Chondrocyte (in vitro differentiated cells): Measurements from ENCODE around the gene MCU. TPM values are rescaled to one million over a fixed set of nuclear protein-coding genes. Genes with fewer than 3 reads are reported as not detected.
A peak's percentile ranks its signal among the peaks of the same experiment; 100 is the strongest.
"Not testable (repeated sequence)": the region's sequence is repeated elsewhere in the genome, so short reads cannot be mapped to it uniquely, and the experiment has no call there.

Experiments
- DNase-seq: peaks from one replicate; pipeline ENCODE4 v3.0.0; 2021; ENCODE audit warnings: mixed read lengths, low spot score
- H3K27ac Mint-ChIP-seq: one replicate; pipeline ENCODE4 v1.8.0; 2021; ENCODE audit warnings: mild to moderate bottlenecking, moderate library complexity, mixed read lengths; ENCODE audit not compliant: unreplicated experiment
- H3K27me3 Mint-ChIP-seq: 2 replicates; pipeline ENCODE4 v1.8.0; 2021; ENCODE audit warnings: low read depth, mixed read lengths
- H3K36me3 Mint-ChIP-seq: 2 replicates; pipeline ENCODE4 v1.8.0; 2021; ENCODE audit warnings: low read depth, mixed read lengths
- H3K4me1 Mint-ChIP-seq: 2 replicates; pipeline ENCODE4 v1.8.0; 2021; ENCODE audit warnings: low read depth, mild to moderate bottlenecking, mixed read lengths
- H3K4me3 Mint-ChIP-seq: one replicate; pipeline ENCODE4 v1.8.0; 2021; ENCODE audit warnings: mild to moderate bottlenecking, moderate library complexity, mixed read lengths; ENCODE audit not compliant: unreplicated experiment
- H3K9me3 Mint-ChIP-seq: 2 replicates; pipeline ENCODE4 v1.8.0; 2021; ENCODE audit warnings: low read depth, mixed read lengths
- total RNA-seq: library from RNA; stranded (reverse); gene quantifications from 3 replicates; pipeline ENCODE4 v1.2.1, GENCODE V29; 2021
- TF ChIP-seq, protein P1 (sequence below): fragments of 200-600 bp; sonication (generic); IDR thresholded peaks from 2 replicates; pipeline ENCODE4 v1.5.0; 2021; ENCODE audit warnings: antibody characterized with exemption, mild to moderate bottlenecking, moderate library complexity

The MCU gene
- total RNA-seq, 1 donor from 2014 or later, result 51.8 TPM

DNA sequence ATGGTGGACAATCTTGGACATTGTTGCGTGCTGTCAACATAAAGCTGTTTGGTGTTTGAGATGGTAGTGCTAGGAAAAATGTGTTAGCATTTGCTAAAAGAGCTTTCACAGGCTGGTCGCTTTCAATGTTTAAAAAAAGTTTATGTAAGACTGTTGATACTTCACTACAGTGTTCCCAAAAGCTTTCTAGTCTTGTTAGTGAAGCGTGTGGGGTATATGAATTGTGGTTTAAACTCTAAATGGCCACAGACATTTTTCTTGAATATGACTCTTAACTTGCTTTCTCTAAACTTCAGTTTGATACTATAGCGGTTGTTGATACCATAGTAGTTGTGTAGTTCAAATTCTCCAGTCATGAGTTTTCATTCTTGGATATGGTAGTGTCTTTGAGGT, 44.9 kb downstream of the MCU start:
- Mint-ChIP-seq H3K4me1 (peaks cover 66% of the 10 kb centered on the region), H3K27me3 (no peaks in the 10 kb centered on the region), H3K27ac (peak overlapping the region; percentile 91), H3K9me3 (no peaks in the 10 kb centered on the region), H3K36me3 (no peaks in the 10 kb centered on the region), H3K4me3 (no peak overlapping the region)
- DNase-seq, result no peak
- TF ChIP-seq, protein P1, sequence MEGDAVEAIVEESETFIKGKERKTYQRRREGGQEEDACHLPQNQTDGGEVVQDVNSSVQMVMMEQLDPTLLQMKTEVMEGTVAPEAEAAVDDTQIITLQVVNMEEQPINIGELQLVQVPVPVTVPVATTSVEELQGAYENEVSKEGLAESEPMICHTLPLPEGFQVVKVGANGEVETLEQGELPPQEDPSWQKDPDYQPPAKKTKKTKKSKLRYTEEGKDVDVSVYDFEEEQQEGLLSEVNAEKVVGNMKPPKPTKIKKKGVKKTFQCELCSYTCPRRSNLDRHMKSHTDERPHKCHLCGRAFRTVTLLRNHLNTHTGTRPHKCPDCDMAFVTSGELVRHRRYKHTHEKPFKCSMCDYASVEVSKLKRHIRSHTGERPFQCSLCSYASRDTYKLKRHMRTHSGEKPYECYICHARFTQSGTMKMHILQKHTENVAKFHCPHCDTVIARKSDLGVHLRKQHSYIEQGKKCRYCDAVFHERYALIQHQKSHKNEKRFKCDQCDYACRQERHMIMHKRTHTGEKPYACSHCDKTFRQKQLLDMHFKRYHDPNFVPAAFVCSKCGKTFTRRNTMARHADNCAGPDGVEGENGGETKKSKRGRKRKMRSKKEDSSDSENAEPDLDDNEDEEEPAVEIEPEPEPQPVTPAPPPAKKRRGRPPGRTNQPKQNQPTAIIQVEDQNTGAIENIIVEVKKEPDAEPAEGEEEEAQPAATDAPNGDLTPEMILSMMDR, result no peak

- H3K27me3 Mint-ChIP-seq, H3K36me3 Mint-ChIP-seq, DNase-seq, H3K9me3 Mint-ChIP-seq, H3K4me3 Mint-ChIP-seq: not testable (repeated sequence)
- Mint-ChIP-seq H3K4me1 (peaks cover 67% of the 10 kb centered on the region), H3K27ac (peak overlapping the region; percentile 2)
These were observed 45.4 kb downstream of the MCU start for GRCh38 chr10:72737357-72737756.

GRCh38 chr10:72738486-72738885, 46.5 kb downstream of the MCU start:
- no peaks in the 10 kb centered on the region for H3K9me3 Mint-ChIP-seq
- no peak for DNase-seq
- H3K27ac Mint-ChIP-seq, result peak overlapping the region; percentile 76
- H3K4me3 Mint-ChIP-seq, result no peak overlapping the region
- H3K27me3 Mint-ChIP-seq, result no peaks in the 10 kb centered on the region
- TF ChIP-seq, protein P1, result no peak
- H3K36me3 Mint-ChIP-seq, result no peaks in the 10 kb centered on the region
- H3K4me1 Mint-ChIP-seq, result peaks cover 72% of the 10 kb centered on the region

DNA sequence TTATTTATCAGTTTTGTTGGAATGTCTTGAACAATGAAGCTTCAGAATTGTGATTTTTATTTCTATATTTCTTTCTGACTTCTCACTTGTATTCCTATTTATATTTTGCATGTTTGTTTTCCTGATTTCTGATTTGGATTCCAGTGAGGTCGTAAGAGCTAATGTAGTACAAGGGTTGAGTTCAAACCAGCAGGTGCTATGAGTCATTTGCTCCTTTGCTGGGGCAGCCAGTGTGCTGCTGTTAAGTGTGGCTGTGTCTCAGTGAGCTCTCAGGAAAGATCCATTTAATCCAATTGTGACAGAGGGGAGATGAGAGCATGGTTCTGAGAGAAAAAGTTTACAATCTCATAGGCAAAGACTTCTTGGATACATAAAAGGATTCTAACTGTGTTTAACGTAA, 48.6 kb downstream of the MCU start:
- Mint-ChIP-seq H3K4me3 (no peak overlapping the region), H3K36me3 (no peaks in the 10 kb centered on the region), H3K4me1 (peaks cover 73% of the 10 kb centered on the region), H3K27ac (peak overlapping the region; percentile 28), H3K9me3 (no peaks in the 10 kb centered on the region), H3K27me3 (no peaks in the 10 kb centered on the region)
- no peak for DNase-seq
- TF ChIP-seq, protein P1, result no peak

GRCh38 chr10:72742092-72742491, 50.1 kb downstream of the MCU start:
- no peaks in the 10 kb centered on the region for H3K9me3 Mint-ChIP-seq
- no peak overlapping the region for H3K27ac Mint-ChIP-seq
- DNase-seq, result no peak
- no peaks in the 10 kb centered on the region for H3K36me3 Mint-ChIP-seq
- peaks cover 68% of the 10 kb centered on the region for H3K4me1 Mint-ChIP-seq
- no peaks in the 10 kb centered on the region for H3K27me3 Mint-ChIP-seq
- H3K4me3 Mint-ChIP-seq, result no peak overlapping the region
- TF ChIP-seq, protein P1, result no peak

- H3K4me3 Mint-ChIP-seq, result no peak overlapping the region
- H3K36me3 Mint-ChIP-seq, result no peaks in the 10 kb centered on the region
- H3K27me3 Mint-ChIP-seq, result no peaks in the 10 kb centered on the region
- TF ChIP-seq, protein P1, result no peak
- H3K9me3 Mint-ChIP-seq, result no peaks in the 10 kb centered on the region
- H3K27ac Mint-ChIP-seq, result no peak overlapping the region
- DNase-seq, result no peak
- peaks cover 66% of the 10 kb centered on the region for H3K4me1 Mint-ChIP-seq
These were observed 50.9 kb downstream of the MCU start for GRCh38 chr10:72742797-72743196.
